ENCODE data around the gene EDIL3.

The EDIL3 gene

DNA sequence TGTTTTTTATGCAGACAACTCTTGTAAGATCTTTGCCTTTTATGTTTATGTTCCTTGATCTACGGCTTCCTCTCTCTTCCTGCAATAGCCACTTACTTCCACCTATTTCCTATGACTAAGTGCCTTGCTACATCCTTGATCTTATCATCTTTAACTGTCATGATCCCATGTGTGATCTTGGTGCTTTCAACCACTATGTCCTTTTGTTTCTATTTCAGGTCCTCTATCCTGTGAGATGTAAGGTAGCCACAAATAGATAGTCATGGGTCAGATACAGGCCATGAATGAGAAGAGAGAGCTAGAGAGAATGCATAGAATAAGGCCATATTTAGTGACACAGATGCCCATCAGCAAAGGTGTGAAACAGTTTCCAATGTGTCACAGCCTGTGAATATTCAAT, 420.4 kb downstream of the EDIL3 start:
- WGBS, 2 donors (ENCODE audit: extremely low coverage in 2 of 2, insufficient read length in 2 of 2, insufficient replicate concordance in 1 of 2): no CpG with 5 or more reads among the region's 1 CpG
- Histone ChIP-seq H4K8ac (ENCODE audit: low read depth, low read length) (no peak overlapping the region), H3K4me1 (ENCODE audit: control insufficient read depth in 2 of 2, insufficient read depth in 1 of 2, low read depth in 1 of 2, low read length in 2 of 2) (no peaks in the 10 kb centered on the region), H3K4me3 (ENCODE audit: low read length in 2 of 2) (no peak overlapping the region), H3K4ac (ENCODE audit: low read length) (no peak overlapping the region), H4K91ac (ENCODE audit: low read depth, low read length, poor library complexity) (no peak overlapping the region), H3K9ac (ENCODE audit: low read depth, low read length, poor library complexity) (no peak overlapping the region), H2AFZ (ENCODE audit: low read length) (no peak overlapping the region), H2BK5ac (ENCODE audit: low read length) (no peak overlapping the region), H3K18ac (ENCODE audit: low read length) (no peak overlapping the region), H3K14ac (ENCODE audit: low read length) (no peak overlapping the region), H3K27me3 (ENCODE audit: control insufficient read depth in 3 of 3, insufficient read depth in 3 of 3, low read depth in 1 of 3, low read length in 3 of 3) (peaks cover 0 to 3% (median 0%) of the 10 kb centered on the region in 3 experiments), H3K23ac (ENCODE audit: low read depth, low read length, poor library complexity) (no peak overlapping the region), H2BK120ac (ENCODE audit: low read depth, low read length) (no peak overlapping the region), H3K27ac (replicated peaks; ENCODE audit: low read length) (no peak overlapping the region), H3K36me3 (replicated peaks in 1 of 2; ENCODE audit: control insufficient read depth in 2 of 2, insufficient read depth in 2 of 2, low read length in 2 of 2) (no peaks in the 10 kb centered on the region), H3K79me1 (ENCODE audit: low read depth, low read length) (no peaks in the 10 kb centered on the region), H3K9me3 (replicated peaks in 1 of 2; ENCODE audit: control insufficient read depth in 2 of 2, insufficient read depth in 1 of 2, low read depth in 1 of 2, low read length in 2 of 2) (no peaks in the 10 kb centered on the region), H2BK12ac (ENCODE audit: low read length) (no peak overlapping the region), H2BK15ac (ENCODE audit: low read length) (no peak overlapping the region), H2AK5ac (ENCODE audit: low read depth, low read length) (no peak overlapping the region), H3K4me2 (ENCODE audit: insufficient read depth, low read length, poor library complexity, severe bottlenecking) (no peak overlapping the region)
- DNase-seq (ENCODE audit: low spot score): no peak

GRCh38 chr5:83957188-83957587, 427.5 kb downstream of the EDIL3 start:
- no peak overlapping the region for H3K4ac ChIP-seq (ENCODE audit: low read length)
- no peak for DNase-seq (ENCODE audit: low spot score)
- H3K4me3 ChIP-seq (ENCODE audit: low read length in 2 of 2): no peak overlapping the region
- no CpG with 5 or more reads among the region's 1 CpG for WGBS, 2 donors (ENCODE audit: extremely low coverage in 2 of 2, insufficient read length in 2 of 2, insufficient replicate concordance in 1 of 2)
- H2BK12ac ChIP-seq (ENCODE audit: low read length): no peak overlapping the region
- peaks cover 7% of the 10 kb centered on the region in 2 donors for H3K4me1 ChIP-seq (ENCODE audit: control insufficient read depth in 2 of 2, insufficient read depth in 1 of 2, low read depth in 1 of 2, low read length in 2 of 2)
- no peak overlapping the region for H3K18ac ChIP-seq (ENCODE audit: low read length)
- H2AK5ac ChIP-seq (ENCODE audit: low read depth, low read length): no peak overlapping the region
- H3K14ac ChIP-seq (ENCODE audit: low read length): no peak overlapping the region
- H2BK5ac ChIP-seq (ENCODE audit: low read length): no peak overlapping the region
- H3K9ac ChIP-seq (ENCODE audit: low read depth, low read length, poor library complexity): no peak overlapping the region
- no peaks in the 10 kb centered on the region for H3K27me3 ChIP-seq (ENCODE audit: control insufficient read depth in 3 of 3, insufficient read depth in 3 of 3, low read depth in 1 of 3, low read length in 3 of 3)
- H2AFZ ChIP-seq (ENCODE audit: low read length): peak overlapping the region; percentile 19
- no peak overlapping the region for H2BK15ac ChIP-seq (ENCODE audit: low read length)
- H3K9me3 ChIP-seq (replicated peaks in 1 of 2; ENCODE audit: control insufficient read depth in 2 of 2, insufficient read depth in 1 of 2, low read depth in 1 of 2, low read length in 2 of 2): no peaks in the 10 kb centered on the region
- H3K79me1 ChIP-seq (ENCODE audit: low read depth, low read length): no peaks in the 10 kb centered on the region
- no peak overlapping the region for H3K4me2 ChIP-seq (ENCODE audit: insufficient read depth, low read length, poor library complexity, severe bottlenecking)
- H4K91ac ChIP-seq (ENCODE audit: low read depth, low read length, poor library complexity): no peak overlapping the region
- no peak overlapping the region for H4K8ac ChIP-seq (ENCODE audit: low read depth, low read length)
- H3K36me3 ChIP-seq (replicated peaks in 1 of 2; ENCODE audit: control insufficient read depth in 2 of 2, insufficient read depth in 2 of 2, low read length in 2 of 2): no peaks in the 10 kb centered on the region
- no peak overlapping the region for H2BK120ac ChIP-seq (ENCODE audit: low read depth, low read length)
- H3K23ac ChIP-seq (ENCODE audit: low read depth, low read length, poor library complexity): no peak overlapping the region
- H3K27ac ChIP-seq (replicated peaks; ENCODE audit: low read length): no peak overlapping the region

GRCh38 chr5:83956386-83956785, 428.3 kb downstream of the EDIL3 start:
- no peak overlapping the region for H4K8ac ChIP-seq (ENCODE audit: low read depth, low read length)
- no peak overlapping the region for H2AK5ac ChIP-seq (ENCODE audit: low read depth, low read length)
- H2AFZ ChIP-seq (ENCODE audit: low read length): no peak overlapping the region
- no peak overlapping the region for H4K91ac ChIP-seq (ENCODE audit: low read depth, low read length, poor library complexity)
- H3K79me1 ChIP-seq (ENCODE audit: low read depth, low read length): no peaks in the 10 kb centered on the region
- H3K4me1 ChIP-seq (ENCODE audit: control insufficient read depth in 2 of 2, insufficient read depth in 1 of 2, low read depth in 1 of 2, low read length in 2 of 2): peaks cover 7% of the 10 kb centered on the region in 2 donors
- H3K4me3 ChIP-seq (ENCODE audit: low read length in 2 of 2): no peak overlapping the region
- no peaks in the 10 kb centered on the region for H3K36me3 ChIP-seq (replicated peaks in 1 of 2; ENCODE audit: control insufficient read depth in 2 of 2, insufficient read depth in 2 of 2, low read length in 2 of 2)
- no peak overlapping the region for H3K9ac ChIP-seq (ENCODE audit: low read depth, low read length, poor library complexity)
- H3K4me2 ChIP-seq (ENCODE audit: insufficient read depth, low read length, poor library complexity, severe bottlenecking): no peak overlapping the region
- H3K18ac ChIP-seq (ENCODE audit: low read length): no peak overlapping the region
- H3K4ac ChIP-seq (ENCODE audit: low read length): no peak overlapping the region
- H2BK5ac ChIP-seq (ENCODE audit: low read length): no peak overlapping the region
- no peak overlapping the region for H3K27ac ChIP-seq (replicated peaks; ENCODE audit: low read length)
- H3K23ac ChIP-seq (ENCODE audit: low read depth, low read length, poor library complexity): no peak overlapping the region
- no peak overlapping the region for H2BK15ac ChIP-seq (ENCODE audit: low read length)
- H2BK12ac ChIP-seq (ENCODE audit: low read length): no peak overlapping the region
- no peaks in the 10 kb centered on the region for H3K27me3 ChIP-seq (ENCODE audit: control insufficient read depth in 3 of 3, insufficient read depth in 3 of 3, low read depth in 1 of 3, low read length in 3 of 3)
- no peak for DNase-seq (ENCODE audit: low spot score)
- H3K14ac ChIP-seq (ENCODE audit: low read length): no peak overlapping the region
- no peak overlapping the region for H2BK120ac ChIP-seq (ENCODE audit: low read depth, low read length)
- H3K9me3 ChIP-seq (replicated peaks in 1 of 2; ENCODE audit: control insufficient read depth in 2 of 2, insufficient read depth in 1 of 2, low read depth in 1 of 2, low read length in 2 of 2): no peaks in the 10 kb centered on the region

DNA sequence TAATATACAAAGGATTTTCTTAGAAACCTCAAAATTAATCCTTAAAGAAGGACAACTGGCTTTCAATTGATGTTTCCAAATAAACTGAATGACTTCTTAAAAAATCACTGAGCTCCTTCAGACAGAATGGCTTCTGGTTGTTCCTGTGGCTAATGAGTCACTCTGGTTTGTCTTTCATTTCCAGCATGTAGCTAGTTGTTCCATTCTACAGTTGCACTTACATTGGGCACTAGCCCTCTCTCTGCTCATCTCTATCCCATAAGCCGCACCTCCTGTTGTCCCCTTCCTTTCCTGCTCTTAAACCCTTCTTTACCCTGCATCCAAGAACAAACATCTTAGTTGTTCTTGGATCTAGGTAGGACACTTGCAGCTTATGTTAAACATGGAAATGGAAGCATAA, 428.8 kb downstream of the EDIL3 start:
- H3K36me3 ChIP-seq (replicated peaks in 1 of 2; ENCODE audit: control insufficient read depth in 2 of 2, insufficient read depth in 2 of 2, low read length in 2 of 2): no peaks in the 10 kb centered on the region
- H2AFZ ChIP-seq (ENCODE audit: low read length): no peak overlapping the region
- no peak overlapping the region for H3K9ac ChIP-seq (ENCODE audit: low read depth, low read length, poor library complexity)
- H4K91ac ChIP-seq (ENCODE audit: low read depth, low read length, poor library complexity): no peak overlapping the region
- H3K9me3 ChIP-seq (replicated peaks in 1 of 2; ENCODE audit: control insufficient read depth in 2 of 2, insufficient read depth in 1 of 2, low read depth in 1 of 2, low read length in 2 of 2): no peaks in the 10 kb centered on the region
- H3K23ac ChIP-seq (ENCODE audit: low read depth, low read length, poor library complexity): no peak overlapping the region
- no peak overlapping the region for H4K8ac ChIP-seq (ENCODE audit: low read depth, low read length)
- no peak overlapping the region for H3K27ac ChIP-seq (replicated peaks; ENCODE audit: low read length)
- no peak overlapping the region for H2BK5ac ChIP-seq (ENCODE audit: low read length)
- WGBS, 2 donors (ENCODE audit: extremely low coverage in 2 of 2, insufficient read length in 2 of 2, insufficient replicate concordance in 1 of 2): no CpG with 5 or more reads among the region's 1 CpG
- H3K18ac ChIP-seq (ENCODE audit: low read length): no peak overlapping the region
- no peak overlapping the region for H3K4me2 ChIP-seq (ENCODE audit: insufficient read depth, low read length, poor library complexity, severe bottlenecking)
- no peak for DNase-seq (ENCODE audit: low spot score)
- no peak overlapping the region for H3K4ac ChIP-seq (ENCODE audit: low read length)
- H2BK120ac ChIP-seq (ENCODE audit: low read depth, low read length): no peak overlapping the region
- H3K4me3 ChIP-seq (ENCODE audit: low read length in 2 of 2): no peak overlapping the region
- H2BK12ac ChIP-seq (ENCODE audit: low read length): no peak overlapping the region
- no peak overlapping the region for H3K14ac ChIP-seq (ENCODE audit: low read length)
- H3K79me1 ChIP-seq (ENCODE audit: low read depth, low read length): no peaks in the 10 kb centered on the region
- no peak overlapping the region for H2BK15ac ChIP-seq (ENCODE audit: low read length)
- H2AK5ac ChIP-seq (ENCODE audit: low read depth, low read length): no peak overlapping the region
- no peaks in the 10 kb centered on the region for H3K27me3 ChIP-seq (ENCODE audit: control insufficient read depth in 3 of 3, insufficient read depth in 3 of 3, low read depth in 1 of 3, low read length in 3 of 3)
- H3K4me1 ChIP-seq (ENCODE audit: control insufficient read depth in 2 of 2, insufficient read depth in 1 of 2, low read depth in 1 of 2, low read length in 2 of 2): peaks cover 7% of the 10 kb centered on the region in 2 donors

Data from neuronal stem cell (in vitro differentiated cells).